Measurements from ENCODE around the gene RNU5D-1. TPM values are rescaled to one million over a fixed set of nuclear protein-coding genes. Genes with fewer than 3 reads are reported as not detected.
"Not testable (repeated sequence)": the region's sequence is repeated elsewhere in the genome, so short reads cannot be mapped to it uniquely, and the experiment has no call there.

Gene RNU5D-1
- total RNA-seq, 1 donor from 2014 or later = not detected

- intact Hi-C loops (cut with DNase I) = loop anchor here (2.0 kb wide), 1 partner anchor 36 kb away; the partner anchor contains the start of gene RPS8
Observed at GRCh38 chr1:44738953-44739306, 8.0 kb upstream of the RNU5D-1 start.

GRCh38 chr1:44735992-44736391 is 5.0 kb upstream of the RNU5D-1 start:
- ATAC-seq (no peak), DNase-seq (ENCODE audit: missing footprints) (no peak)
- intact Hi-C loops (cut with DNase I) = no loop called here

More at GRCh38 chr1:44738953-44739306, 8.0 kb upstream of the RNU5D-1 start:
- ATAC-seq; DNase-seq (ENCODE audit: missing footprints): not testable (repeated sequence)

GRCh38 chr1:44733784-44734183 is 2.8 kb upstream of the RNU5D-1 start:
- intact Hi-C loops (cut with DNase I) = no loop called here
- ATAC-seq (no peak), DNase-seq (ENCODE audit: missing footprints) (no peak)

GRCh38 chr1:44733365-44733764 is 2.4 kb upstream of the RNU5D-1 start:
- ATAC-seq (no peak), DNase-seq (ENCODE audit: missing footprints) (no peak)
- intact Hi-C loops (cut with DNase I) = no loop called here

- DNase-seq (ENCODE audit: missing footprints) = no peak
- intact Hi-C loops (cut with DNase I) = loop anchor here (10.0 kb wide), 1 partner anchor 770 kb away; the partner anchor contains the start of gene TESK2
- ATAC-seq = no peak
Observed at GRCh38 chr1:44724955-44725698, 5.8 kb downstream of the RNU5D-1 start.

- ATAC-seq (no peak), DNase-seq (ENCODE audit: missing footprints) (no peak)
- intact Hi-C loops (cut with DNase I) = loop anchor here (10.0 kb wide), 1 partner anchor 770 kb away; the partner anchor contains the start of gene TESK2
Observed at GRCh38 chr1:44724296-44724954, 6.5 kb downstream of the RNU5D-1 start.

GRCh38 chr1:44723496-44724295 is 7.3 kb downstream of the RNU5D-1 start:
- DNase-seq (ENCODE audit: missing footprints) (no peak), ATAC-seq (no peak)
- intact Hi-C loops (cut with DNase I) = loop anchor here (10.0 kb wide), 1 partner anchor 771 kb away; the partner anchor contains the start of gene TESK2

- no peak for DNase-seq (ENCODE audit: missing footprints)
- ATAC-seq = no peak
- intact Hi-C loops (cut with DNase I) = loop anchor here (10.0 kb wide), 1 partner anchor 772 kb away; the partner anchor contains the start of gene TESK2
Observed at GRCh38 chr1:44723064-44723463, 7.9 kb downstream of the RNU5D-1 start.

GRCh38 chr1:44721485-44722361 is 9.2 kb downstream of the RNU5D-1 start:
- intact Hi-C loops (cut with DNase I) = loop anchor here (10.0 kb wide), 1 partner anchor 773 kb away; the partner anchor contains the start of gene TESK2
- peak; percentile 65 for ATAC-seq
- DNase-seq (ENCODE audit: missing footprints) = no peak

- intact Hi-C loops (cut with DNase I) = loop anchor here (10.0 kb wide), 1 partner anchor 775 kb away; the partner anchor contains the start of gene TESK2
- DNase-seq (ENCODE audit: missing footprints) (no peak), ATAC-seq (no peak)
Observed at GRCh38 chr1:44720281-44720680, 10.7 kb downstream of the RNU5D-1 start.

- intact Hi-C loops (cut with DNase I) = no loop called here
- DNase-seq (ENCODE audit: missing footprints) = no peak
- no peak for ATAC-seq
Observed at GRCh38 chr1:44719318-44719717, 11.7 kb downstream of the RNU5D-1 start.

- intact Hi-C loops (cut with DNase I) = no loop called here
- DNase-seq (ENCODE audit: missing footprints) = no peak
- no peak for ATAC-seq
Observed at GRCh38 chr1:44718091-44718490, 12.9 kb downstream of the RNU5D-1 start.

- no peak for ATAC-seq
- intact Hi-C loops (cut with DNase I) = no loop called here
- no peak for DNase-seq (ENCODE audit: missing footprints)
Observed at GRCh38 chr1:44717653-44718052, 13.3 kb downstream of the RNU5D-1 start.

GRCh38 chr1:44717156-44717555 is 13.8 kb downstream of the RNU5D-1 start:
- intact Hi-C loops (cut with DNase I) = no loop called here
- no peak for ATAC-seq
- DNase-seq (ENCODE audit: missing footprints) = no peak

GRCh38 chr1:44714944-44715571 is 15.9 kb downstream of the RNU5D-1 start:
- DNase-seq (ENCODE audit: missing footprints) (no peak), ATAC-seq (peak; percentile 64)
- intact Hi-C loops (cut with DNase I) = no loop called here

GRCh38 chr1:44714532-44714931 is 16.4 kb downstream of the RNU5D-1 start:
- ATAC-seq (no peak), DNase-seq (ENCODE audit: missing footprints) (no peak)
- intact Hi-C loops (cut with DNase I) = no loop called here

- ATAC-seq (no peak), DNase-seq (ENCODE audit: missing footprints) (no peak)
- intact Hi-C loops (cut with DNase I) = no loop called here
Observed at GRCh38 chr1:44713321-44713781, 17.6 kb downstream of the RNU5D-1 start.

Measured in Right ventricle myocardium inferior (tissue), 1 donor.